K562 (cell line): Measurements from ENCODE around the gene SLAMF6. TPM values are rescaled to one million over a fixed set of nuclear protein-coding genes. Genes with fewer than 3 reads are reported as not detected.
A peak's percentile ranks its signal among the peaks of the same experiment; 100 is the strongest.

ENCODE experiments used
- BRD9 ChIP-seq: fragments of 450-650 bp; IDR thresholded peaks from 2 replicates; pipeline ENCODE4 v1.6.1; 2018; ENCODE audit warnings: low read depth; ENCODE audit not compliant: partially characterized antibody
- CBX3 ChIP-seq, 2 experiments: IDR thresholded peaks; 1 replicate in 1 of 2; 2 replicates in 1 of 2; pipeline ENCODE4 v1.6.1; 2012; ENCODE audit warnings: inconsistent platforms in 2 of 2, low read length in 2 of 2, borderline replicate concordance in 1 of 2, control low read depth in 1 of 2
- CBX8 ChIP-seq: fragments of 200-600 bp; sonication (generic); IDR thresholded peaks from 2 replicates; pipeline ENCODE4 v1.6.1; 2012; ENCODE audit warnings: borderline replicate concordance, mixed run types, low read depth, mild to moderate bottlenecking, moderate library complexity, mixed read lengths, low read length, control low read depth, inconsistent platforms; ENCODE audit not compliant: poor library complexity, severe bottlenecking; ENCODE audit errors: extremely low read depth
- E2F1 ChIP-seq: sonication (generic); formaldehyde crosslinking; IDR thresholded peaks from 2 replicates; pipeline ENCODE4 v1.8.1; 2023; ENCODE audit warnings: mild to moderate bottlenecking, missing genetic modification reagents, moderate library complexity
- EGR1 ChIP-seq: fragments of 450-650 bp; conservative IDR thresholded peaks from 2 replicates; pipeline ENCODE4 v1.6.1; 2017; ENCODE audit warnings: mild to moderate bottlenecking
- FUS ChIP-seq: fragments of 200-400 bp; formaldehyde crosslinking; optimal IDR thresholded peaks from 2 replicates; pipeline ENCODE3; 2017; ENCODE audit warnings: low read depth, low read length
- GATA2 ChIP-seq: sonication (generic); formaldehyde crosslinking; IDR thresholded peaks from 2 replicates; pipeline ENCODE4 v1.4.0; 2020; ENCODE audit warnings: mild to moderate bottlenecking, missing genetic modification reagents
- HINFP ChIP-seq: fragments of 450-650 bp; conservative IDR thresholded peaks from 2 replicates; pipeline ENCODE4 v1.6.1; 2016; ENCODE audit warnings: missing genetic modification characterization, low read depth, mild to moderate bottlenecking, control low read depth, missing compliant biosample characterization
- KDM1A ChIP-seq, 2 experiments: fragments of 450-650 bp; IDR thresholded peaks; 2 replicates each; pipeline ENCODE4 v1.6.1; 2016; ENCODE audit warnings: mild to moderate bottlenecking in 2 of 2
- MECOM ChIP-seq: fragments of 250-450 bp; sonication (Bioruptor Pico); IDR thresholded peaks from 2 replicates; pipeline ENCODE4 v1.8.0; 2022; ENCODE audit warnings: inconsistent platforms
- RCOR1 ChIP-seq, 2 experiments: IDR thresholded peaks; 2 replicates each; pipeline ENCODE4 v1.6.1; 2012; ENCODE audit warnings: low read depth in 2 of 2, low read length in 2 of 2, borderline replicate concordance in 1 of 2, improper control_type of control experiment in 1 of 2
- RNF2 ChIP-seq: sonication (generic); IDR thresholded peaks from 2 replicates; pipeline ENCODE4 v1.6.1; 2016
- SMARCA5 ChIP-seq: fragments of 450-650 bp; IDR thresholded peaks from 2 replicates; pipeline ENCODE4 v1.6.1; 2016
- TRIM28 ChIP-seq: fragments of 450-650 bp; IDR thresholded peaks from 2 replicates; pipeline ENCODE4 v1.6.1; 2017
- U2AF1 ChIP-seq: fragments of 200-400 bp; formaldehyde crosslinking; optimal IDR thresholded peaks from 2 replicates; pipeline ENCODE3; 2017; ENCODE audit warnings: mild to moderate bottlenecking, low read depth, low read length, moderate library complexity
- ZEB2 ChIP-seq: fragments of 450-650 bp; IDR thresholded peaks from 2 replicates; pipeline ENCODE4 v1.6.1; 2016
- ZNF318 ChIP-seq, 2 experiments: fragments of 450-650 bp; IDR thresholded peaks; 2 replicates each; pipeline ENCODE4 v1.6.1; 2016; ENCODE audit warnings: mild to moderate bottlenecking in 2 of 2, borderline replicate concordance in 1 of 2, low read depth in 1 of 2, moderate library complexity in 1 of 2
- ZZZ3 ChIP-seq: fragments of 450-650 bp; IDR thresholded peaks from 2 replicates; pipeline ENCODE4 v1.6.1; 2016; ENCODE audit warnings: antibody characterized with exemption, mild to moderate bottlenecking, moderate library complexity
- polyA plus RNA-seq, 8 experiments: library from polyadenylated mRNA; depleted of rRNA in 4 of 8; stranded (reverse) in 5 of 8; unstranded in 3 of 8; fragments of >200 nt; fragmentation: Nextera tagmentation in 2 of 8; fragmentation: Illumina TruSeq in 1 of 8; extraction: Ambion mirVana in 2 of 8; extraction: Trizol in 1 of 8; gene quantifications; 2 replicates each; pipeline versions ENCODE4 v1.2.1 to v1.2.3, GENCODE V29; 2011 to 2014; ENCODE audit warnings: inconsistent platforms in 1 of 8, missing spikeins in 1 of 8
- total RNA-seq, 7 experiments: library from RNA; depleted of rRNA in 6 of 7; stranded (reverse); fragments of >200 nt in 6 of 7; fragmentation: Illumina TruSeq in 2 of 7; extraction: Trizol in 2 of 7; gene quantifications; 2 replicates each; pipeline versions ENCODE4 v1.2.1 to v1.2.3, GENCODE V29; 2011 to 2021; ENCODE audit warnings: low replicate concordance in 1 of 7

SLAMF6 gene
- total and polyA plus RNA-seq, 9 of the 15 experiments (the other 6 are each of a cell fraction or from before 2014, with no cell fraction given) = 0.56 to 4.8 (median 1.1) TPM

- TF ChIP-seq ZNF318 (IDR thresholded peaks at IDR 0.05; ENCODE audit: borderline replicate concordance in 1 of 2, low read depth in 1 of 2) (no peak), BRD9 (peak; percentile 26), HINFP (tag) (no peak), TRIM28 (0 out of 2 replicates have a peak, but pooled peaks have one; percentile 16), E2F1 (CRISPR knock-in tag) (no peak), ZZZ3 (no peak), FUS (no peak), CBX8 (no peak), KDM1A (IDR thresholded peaks at IDR 0.05) (no peak), ZEB2 (peak; percentile 57), GATA2 (CRISPR knock-in tag) (no peak), MECOM (CRISPR knock-in tag) (no peak), SMARCA5 (peak; percentile 47; the same call in 1 of the 2 replicates), RNF2 (no peak; the same call in 1 of the 2 replicates), RCOR1 (IDR thresholded peaks at IDR 0.05; ENCODE audit: borderline replicate concordance in 1 of 2, low read depth in 2 of 2, low read length in 2 of 2) (peak in 1 of 2 experiments; percentile 75; a peak in 2 of 4 replicates), EGR1 (no peak), U2AF1 (no peak), CBX3 (IDR thresholded peaks at IDR 0.05; ENCODE audit: borderline replicate concordance in 1 of 2, low read length in 2 of 2) (peak in 1 of 2 experiments; percentile 53; a peak in 1 of 3 replicates)
These were observed at the start of gene SLAMF6 (continued) for GRCh38 chr1:160522622-160523345.
